ENCODE results near the gene SGPP2.
"Not testable (repeated sequence)": the region's sequence is repeated elsewhere in the genome, so short reads cannot be mapped to it uniquely, and the experiment has no call there.

The SGPP2 gene

GRCh38 chr2:222430681-222431080 is 6.3 kb downstream of the SGPP2 start:
- Histone ChIP-seq H3K79me2 (ENCODE audit: low read length) (no peaks in the 10 kb centered on the region), H3K4me1 (ENCODE audit: low read length) (peaks cover 8% of the 10 kb centered on the region; the same call in 1 of the 2 replicates)
- TF ChIP-seq EZH2phosphoT487 (IDR thresholded peaks at IDR 0.05; ENCODE audit: low read length) = no peak
- TF ChIP-seq EZH2 (optimal IDR thresholded peaks at IDR 0.05; ENCODE audit: low read depth, low read length) = no peak

DNA sequence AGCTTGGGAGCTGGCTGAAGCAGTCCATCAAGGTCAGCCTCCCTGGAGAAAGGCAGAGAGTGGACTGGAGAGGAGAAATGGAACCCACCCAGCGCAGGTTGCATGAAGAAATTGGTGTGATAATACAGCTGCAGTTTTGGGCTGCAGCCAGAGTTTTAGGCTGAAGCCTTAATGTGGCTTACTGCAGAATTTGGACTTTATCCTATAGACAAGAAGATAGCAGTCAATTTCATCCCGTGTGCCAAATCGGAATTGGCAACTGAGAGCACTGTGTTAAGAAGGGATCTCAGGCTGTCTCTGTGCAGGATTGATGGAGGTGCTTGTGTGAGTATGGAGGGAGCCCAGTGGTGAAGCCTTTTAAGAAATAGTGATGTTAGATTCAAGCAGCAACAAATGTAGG is 7.5 kb downstream of the SGPP2 start:
- TF ChIP-seq CTCF (IDR thresholded peaks at IDR 0.05; ENCODE audit: low read length) (no peak), EZH2 (optimal IDR thresholded peaks at IDR 0.05; ENCODE audit: low read depth, low read length) (no peak), EZH2phosphoT487 (IDR thresholded peaks at IDR 0.05; ENCODE audit: low read length) (no peak)
- Histone ChIP-seq H2AFZ (ENCODE audit: low read length) (no peak overlapping the region), H3K27ac (ENCODE audit: low read length) (no peak overlapping the region), H3K79me2 (ENCODE audit: low read length) (no peaks in the 10 kb centered on the region), H3K9me3 (replicated peaks; ENCODE audit: insufficient read depth, low read length) (no peaks in the 10 kb centered on the region), H3K27me3 (replicated peaks; ENCODE audit: insufficient read depth, low read length) (no peaks in the 10 kb centered on the region), H3K9ac (ENCODE audit: low read length) (no peak overlapping the region), H3K9me2 (replicated peaks; ENCODE audit: insufficient read depth, low read length) (no peaks in the 10 kb centered on the region), H3K4me3 (ENCODE audit: low read length) (no peak overlapping the region), H3F3A (ENCODE audit: insufficient read depth, low read length) (no peaks in the 10 kb centered on the region), H3K4me1 (ENCODE audit: low read length) (peaks cover 8% of the 10 kb centered on the region; the same call in 1 of the 2 replicates), H3K4me2 (ENCODE audit: low read depth, low read length) (no peak overlapping the region), H4K20me1 (ENCODE audit: insufficient read depth, low read length) (no peaks in the 10 kb centered on the region), H3K36me3 (replicated peaks; ENCODE audit: insufficient read depth, low read length) (no peaks in the 10 kb centered on the region)
- no peak for DNase-seq

More at GRCh38 chr2:222430681-222431080, 6.3 kb downstream of the SGPP2 start:
- Histone ChIP-seq H3K4me2 (ENCODE audit: low read depth, low read length) (no peak overlapping the region), H2AFZ (ENCODE audit: low read length) (no peak overlapping the region), H3K36me3 (replicated peaks; ENCODE audit: insufficient read depth, low read length) (no peaks in the 10 kb centered on the region), H4K20me1 (ENCODE audit: insufficient read depth, low read length) (no peaks in the 10 kb centered on the region), H3K9ac (ENCODE audit: low read length) (no peak overlapping the region), H3K9me3 (replicated peaks; ENCODE audit: insufficient read depth, low read length) (no peaks in the 10 kb centered on the region), H3K27me3 (replicated peaks; ENCODE audit: insufficient read depth, low read length) (no peaks in the 10 kb centered on the region), H3F3A (ENCODE audit: insufficient read depth, low read length) (no peaks in the 10 kb centered on the region), H3K9me2 (replicated peaks; ENCODE audit: insufficient read depth, low read length) (no peaks in the 10 kb centered on the region), H3K27ac (ENCODE audit: low read length) (no peak overlapping the region), H3K4me3 (ENCODE audit: low read length) (no peak overlapping the region)
- no peak for DNase-seq

DNA sequence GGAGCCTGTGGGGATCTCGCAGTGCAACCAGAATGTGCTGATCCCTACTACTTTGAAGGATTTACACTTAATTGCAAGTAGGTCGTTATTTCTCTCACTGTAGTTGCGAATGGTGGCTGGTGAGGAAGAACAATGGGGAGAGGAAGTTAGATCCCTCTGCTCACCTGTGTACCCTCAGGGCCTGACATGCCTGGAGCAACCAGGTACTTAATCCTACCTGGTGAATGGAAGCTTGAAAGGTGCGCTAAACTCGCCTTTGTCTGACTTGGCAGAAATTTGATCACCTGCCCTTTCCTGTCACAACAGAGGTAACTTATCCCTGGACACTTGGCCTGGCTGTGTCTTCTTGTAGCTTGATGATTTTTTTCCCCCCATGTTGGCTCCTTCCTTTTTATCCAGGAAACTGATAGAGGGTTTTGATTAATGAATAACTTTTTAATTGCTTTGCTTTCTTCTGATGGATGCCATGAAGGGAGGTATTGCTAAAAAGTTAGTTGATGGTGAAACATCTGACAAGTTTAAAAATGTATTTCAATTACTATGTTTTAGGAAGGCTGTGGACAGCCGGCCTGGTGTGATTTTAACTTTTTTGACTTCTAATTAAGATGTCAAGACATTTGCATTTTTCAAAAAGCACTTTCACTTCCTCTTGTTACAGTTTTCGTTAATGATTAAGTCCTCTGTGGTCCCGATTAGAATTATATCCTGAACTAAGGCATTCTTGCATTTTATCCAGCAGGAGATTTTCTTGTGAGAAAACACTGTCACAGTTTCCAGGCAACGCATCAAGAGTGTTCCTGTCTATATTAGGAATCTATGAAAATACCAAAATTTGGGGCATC is 9.2 kb downstream of the SGPP2 start:
- Histone ChIP-seq H3K79me2 (ENCODE audit: low read length) (no peaks in the 10 kb centered on the region), H4K20me1 (ENCODE audit: insufficient read depth, low read length) (no peaks in the 10 kb centered on the region), H2AFZ (ENCODE audit: low read length) (no peak overlapping the region), H3K4me1 (ENCODE audit: low read length) (no peaks in the 10 kb centered on the region), H3K27me3 (replicated peaks; ENCODE audit: insufficient read depth, low read length) (no peaks in the 10 kb centered on the region), H3K4me2 (ENCODE audit: low read depth, low read length) (no peak overlapping the region), H3K9ac (ENCODE audit: low read length) (no peak overlapping the region), H3K9me2 (replicated peaks; ENCODE audit: insufficient read depth, low read length) (no peaks in the 10 kb centered on the region), H3K36me3 (replicated peaks; ENCODE audit: insufficient read depth, low read length) (no peaks in the 10 kb centered on the region), H3K9me3 (replicated peaks; ENCODE audit: insufficient read depth, low read length) (no peaks in the 10 kb centered on the region), H3K27ac (ENCODE audit: low read length) (no peak overlapping the region), H3K4me3 (ENCODE audit: low read length) (no peak overlapping the region), H3F3A (ENCODE audit: insufficient read depth, low read length) (no peaks in the 10 kb centered on the region)
- TF ChIP-seq EZH2 (optimal IDR thresholded peaks at IDR 0.05; ENCODE audit: low read depth, low read length) (no peak), EZH2phosphoT487 (IDR thresholded peaks at IDR 0.05; ENCODE audit: low read length) (no peak), CTCF (IDR thresholded peaks at IDR 0.05; ENCODE audit: low read length) (no peak)
- no peak for DNase-seq

DNA sequence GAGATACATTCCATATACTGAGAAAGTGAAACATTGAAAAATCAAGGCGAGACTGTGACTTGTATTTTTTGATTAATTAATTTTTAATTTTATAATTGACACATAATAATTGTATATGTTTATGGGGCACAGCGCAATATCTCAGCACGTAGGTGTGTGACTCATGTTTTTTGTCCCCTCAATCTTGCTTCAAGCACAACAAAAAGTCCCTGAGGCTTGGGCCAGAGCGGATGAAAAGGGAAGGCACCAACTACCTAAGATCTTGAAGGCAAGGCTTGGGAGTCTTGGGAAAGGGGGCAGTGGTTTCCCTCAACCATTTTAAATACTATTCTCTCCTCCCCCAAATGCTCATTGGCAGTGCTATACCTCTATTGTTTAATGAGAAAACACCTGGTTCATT is 9.9 kb downstream of the SGPP2 start:
- Histone ChIP-seq H3F3A (ENCODE audit: insufficient read depth, low read length) (no peaks in the 10 kb centered on the region), H3K27me3 (replicated peaks; ENCODE audit: insufficient read depth, low read length) (no peaks in the 10 kb centered on the region), H4K20me1 (ENCODE audit: insufficient read depth, low read length) (no peaks in the 10 kb centered on the region), H3K36me3 (replicated peaks; ENCODE audit: insufficient read depth, low read length) (no peaks in the 10 kb centered on the region), H3K9me3 (replicated peaks; ENCODE audit: insufficient read depth, low read length) (no peaks in the 10 kb centered on the region), H3K79me2 (ENCODE audit: low read length) (no peaks in the 10 kb centered on the region), H3K4me1 (ENCODE audit: low read length) (no peaks in the 10 kb centered on the region), H3K4me2 (ENCODE audit: low read depth, low read length) (no peak overlapping the region), H3K9ac (ENCODE audit: low read length) (no peak overlapping the region), H3K27ac (ENCODE audit: low read length) (no peak overlapping the region), H2AFZ (ENCODE audit: low read length) (no peak overlapping the region), H3K4me3 (ENCODE audit: low read length) (no peak overlapping the region), H3K9me2 (replicated peaks; ENCODE audit: insufficient read depth, low read length) (no peaks in the 10 kb centered on the region)
- TF ChIP-seq EZH2 (optimal IDR thresholded peaks at IDR 0.05; ENCODE audit: low read depth, low read length) (no peak), EZH2phosphoT487 (IDR thresholded peaks at IDR 0.05; ENCODE audit: low read length) (no peak), CTCF (IDR thresholded peaks at IDR 0.05; ENCODE audit: low read length) (no peak)
- DNase-seq = no peak

GRCh38 chr2:222435400-222436039 is 11.2 kb downstream of the SGPP2 start:
- H3K4me2 ChIP-seq (ENCODE audit: low read depth, low read length); H3K27me3 ChIP-seq (replicated peaks; ENCODE audit: insufficient read depth, low read length); H3K79me2 ChIP-seq (ENCODE audit: low read length); DNase-seq; H3K4me1 ChIP-seq (ENCODE audit: low read length); H2AFZ ChIP-seq (ENCODE audit: low read length); H3K27ac ChIP-seq (ENCODE audit: low read length); H3K9me3 ChIP-seq (replicated peaks; ENCODE audit: insufficient read depth, low read length); H4K20me1 ChIP-seq (ENCODE audit: insufficient read depth, low read length); H3K4me3 ChIP-seq (ENCODE audit: low read length); H3K9me2 ChIP-seq (replicated peaks; ENCODE audit: insufficient read depth, low read length); H3K9ac ChIP-seq (ENCODE audit: low read length); H3K36me3 ChIP-seq (replicated peaks; ENCODE audit: insufficient read depth, low read length); H3F3A ChIP-seq (ENCODE audit: insufficient read depth, low read length): not testable (repeated sequence)
